ENCODE results near the gene LEAP2. TPM values are rescaled to one million over a fixed set of nuclear protein-coding genes. Genes with fewer than 3 reads are reported as not detected.

The LEAP2 gene, protein sequence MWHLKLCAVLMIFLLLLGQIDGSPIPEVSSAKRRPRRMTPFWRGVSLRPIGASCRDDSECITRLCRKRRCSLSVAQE
- 0.09 and 0.11 TPM in 2 replicates for total RNA-seq

DNA sequence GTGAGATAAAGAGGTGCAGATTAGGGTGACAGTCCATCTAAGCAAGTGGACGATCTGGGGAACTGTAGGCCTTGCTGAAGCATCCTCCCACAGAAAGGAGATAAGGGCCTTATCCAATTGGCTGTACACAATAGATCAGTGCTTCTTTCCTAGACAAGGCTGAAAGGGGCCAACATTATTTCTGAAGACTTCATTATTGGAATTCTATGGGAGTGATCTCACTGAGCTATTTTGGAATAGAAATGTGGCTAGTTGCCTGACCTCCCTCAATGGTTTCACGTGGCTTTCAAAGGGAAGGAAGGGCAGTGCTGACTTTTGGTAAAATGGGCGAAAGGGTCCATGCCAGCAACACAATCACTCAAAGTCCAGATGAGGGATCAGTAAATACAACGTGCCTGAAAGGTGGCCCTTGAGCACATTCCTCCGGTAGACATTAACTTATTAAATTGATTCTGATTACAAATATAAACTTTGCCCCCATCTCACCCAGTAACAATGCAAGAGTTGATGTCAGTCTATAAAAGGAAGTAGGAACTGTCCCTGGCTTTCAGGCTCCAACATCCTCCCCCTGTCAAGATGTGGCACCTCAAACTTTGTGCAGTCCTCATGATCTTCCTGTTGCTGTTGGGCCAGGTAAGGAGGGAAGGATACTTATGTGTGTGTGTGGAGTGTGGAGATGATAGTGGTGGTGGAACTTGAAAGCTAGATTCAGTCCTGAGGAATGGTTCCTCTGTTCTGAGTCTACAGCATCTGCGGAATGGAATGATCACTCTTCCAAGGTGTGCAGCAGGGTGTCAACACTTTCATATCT, at the start of gene LEAP2:
LEAP2 (plus strand) TSS at position 550 of the 811 bp plus-strand sequence; CDS start at position 577, 27 bp downstream.

DNA sequence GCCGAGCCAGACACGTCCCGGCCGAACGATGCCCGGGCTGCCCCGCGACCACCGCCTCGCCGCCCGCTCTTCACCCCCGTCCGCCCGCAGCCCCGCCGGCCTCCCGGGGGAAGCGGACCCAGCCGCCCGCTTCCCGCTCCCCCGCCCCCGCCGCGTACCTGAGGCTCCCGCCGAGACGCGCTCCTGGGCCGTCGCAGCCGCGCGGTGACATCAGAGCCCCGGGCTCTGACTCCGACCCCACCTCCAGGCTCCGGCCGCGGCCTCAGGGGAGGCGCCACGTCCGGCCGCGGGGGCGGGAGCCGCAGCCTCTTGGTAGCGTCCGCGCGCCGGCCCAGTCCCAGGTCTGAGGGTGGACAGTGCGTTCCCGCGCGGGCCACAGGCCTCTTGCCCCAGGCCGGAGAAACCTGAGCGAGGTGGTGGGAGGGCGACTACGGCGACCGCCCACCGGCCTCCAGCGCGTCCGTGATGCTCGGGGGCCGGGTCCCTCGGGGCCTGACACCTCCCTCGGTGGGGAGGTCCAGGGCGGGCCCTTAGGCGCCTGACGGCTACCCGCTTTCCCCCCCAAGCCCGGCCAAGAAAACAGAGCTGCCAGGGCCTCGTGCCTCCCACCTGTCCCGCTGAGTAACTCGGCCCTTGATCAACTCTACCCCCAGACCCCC, 42.9 kb upstream of the LEAP2 start, which contains the start of gene SHROOM1:
SHROOM1 (minus strand) TSS at position 212 of the 659 bp plus-strand sequence. CDS start 4,507 bp downstream, outside the sequence.

DNA sequence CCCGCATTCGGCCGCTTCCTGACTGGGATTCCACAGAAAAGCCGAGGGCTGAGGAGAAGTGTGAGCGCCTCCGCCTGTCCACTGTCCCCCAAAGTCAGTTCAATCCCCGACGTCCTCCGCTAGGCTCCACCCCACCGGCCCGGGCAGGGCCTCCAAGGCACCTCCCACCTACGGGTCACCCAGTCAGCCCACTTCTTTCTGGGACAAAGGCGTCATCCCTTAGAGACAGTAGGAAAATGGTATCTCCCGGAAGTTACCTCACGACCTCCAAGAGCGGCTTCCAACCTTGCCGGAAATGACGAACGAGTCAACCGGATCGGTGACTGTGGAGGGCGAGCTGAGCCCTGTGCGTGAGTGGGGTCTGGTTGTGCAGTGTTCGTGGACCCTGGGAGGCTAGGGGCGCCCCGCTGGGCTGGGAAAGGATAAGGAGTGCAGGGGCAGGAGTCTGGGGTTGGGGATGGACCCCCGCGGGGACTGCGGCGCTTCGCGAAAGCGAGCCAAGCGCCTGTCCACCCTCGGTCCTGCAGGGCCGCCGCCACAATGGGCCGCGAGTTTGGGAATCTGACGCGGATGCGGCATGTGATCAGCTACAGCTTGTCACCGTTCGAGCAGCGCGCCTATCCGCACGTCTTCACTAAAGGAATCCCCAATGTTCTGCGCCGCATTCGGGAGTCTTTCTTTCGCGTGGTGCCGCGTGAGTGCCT, 7.0 kb upstream of the LEAP2 start, which contains the start of the genes GDF9 and UQCRQ:
GDF9 (minus strand) TSS at position 128 of the 704 bp plus-strand sequence. CDS start 1,936 bp downstream, outside the sequence.
UQCRQ (plus strand) TSS at position 301 of the 704 bp plus-strand sequence; CDS start at position 541, 240 bp downstream.

Other genes with a start within 250 kb of the LEAP2 start
- not detected in 2 replicates for gene IL13, start 215.5 kb upstream of the LEAP2 start, total RNA-seq
- gene IL4, start 199.7 kb upstream of the LEAP2 start, total RNA-seq, result not detected in 2 replicates
- gene KIF3A, start 136.1 kb upstream of the LEAP2 start, total RNA-seq, result 3.9 and 7.6 TPM in 2 replicates
- gene CCNI2, start 126.2 kb upstream of the LEAP2 start, total RNA-seq, result under 0.01 and 0.11 TPM in 2 replicates
- gene SEPTIN8, start 96.4 kb upstream of the LEAP2 start, total RNA-seq, result 28.2 and 28.5 TPM in 2 replicates
- under 0.01 TPM in 1 of 2 replicates, not detected in the other for gene SOWAHA, start 60.4 kb upstream of the LEAP2 start, total RNA-seq
- gene SHROOM1, start 43.0 kb upstream of the LEAP2 start, total RNA-seq, result 2.1 and 2.4 TPM in 2 replicates
- gene GDF9, start 7.2 kb upstream of the LEAP2 start, total RNA-seq, result under 0.01 and 0.09 TPM in 2 replicates
- 72.2 and 74.8 TPM in 2 replicates for gene UQCRQ, start 7.0 kb upstream of the LEAP2 start, total RNA-seq
- gene AFF4, start 90.0 kb downstream of the LEAP2 start, total RNA-seq, result 26.6 and 28.7 TPM in 2 replicates
- 14.3 and 16.7 TPM in 2 replicates for gene ZCCHC10, start 152.9 kb downstream of the LEAP2 start, total RNA-seq
- gene HSPA4, start 178.3 kb downstream of the LEAP2 start, total RNA-seq, result 88.4 and 121 TPM in 2 replicates